ENCODE data around the gene CEP85L.

GRCh38 chr6:118536478-118536877 is 114.9 kb downstream of the CEP85L start:
- TF ChIP-seq CTCF (IDR thresholded peaks at IDR 0.05) (no peak), NFIC (IDR thresholded peaks at IDR 0.05; ENCODE audit: borderline replicate concordance) (no peak), NRF1 (IDR thresholded peaks at IDR 0.05; ENCODE audit: low read depth, low read length) (no peak), TEAD4 (IDR thresholded peaks at IDR 0.05; ENCODE audit: borderline replicate concordance, insufficient read depth) (no peak)
- TF ChIP-seq, protein P1, sequence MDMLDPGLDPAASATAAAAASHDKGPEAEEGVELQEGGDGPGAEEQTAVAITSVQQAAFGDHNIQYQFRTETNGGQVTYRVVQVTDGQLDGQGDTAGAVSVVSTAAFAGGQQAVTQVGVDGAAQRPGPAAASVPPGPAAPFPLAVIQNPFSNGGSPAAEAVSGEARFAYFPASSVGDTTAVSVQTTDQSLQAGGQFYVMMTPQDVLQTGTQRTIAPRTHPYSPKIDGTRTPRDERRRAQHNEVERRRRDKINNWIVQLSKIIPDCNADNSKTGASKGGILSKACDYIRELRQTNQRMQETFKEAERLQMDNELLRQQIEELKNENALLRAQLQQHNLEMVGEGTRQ (IDR thresholded peaks at IDR 0.05; ENCODE audit: borderline replicate concordance, low read depth, low read length), result no peak

Measured in SK-N-SH (cell line).